NB4 (cell line): ENCODE results near the gene PTK6.

Experiments
- CTCF ChIP-seq: IDR thresholded peaks from one replicate; pipeline ENCODE4 v1.5.1; 2012; ENCODE audit warnings: low read depth, low read length
- MAX ChIP-seq: IDR thresholded peaks from 2 replicates; pipeline ENCODE4 v1.6.1; 2011; ENCODE audit warnings: low read depth, low read length
- MYC ChIP-seq: IDR thresholded peaks from 2 replicates; pipeline ENCODE4 v1.6.1; 2011; ENCODE audit warnings: low read depth, low read length
- POLR2A ChIP-seq: IDR thresholded peaks from 2 replicates; pipeline ENCODE4 v1.6.1; 2011; ENCODE audit warnings: mild to moderate bottlenecking; ENCODE audit not compliant: insufficient read length; ENCODE audit errors: extremely low read depth

DNA sequence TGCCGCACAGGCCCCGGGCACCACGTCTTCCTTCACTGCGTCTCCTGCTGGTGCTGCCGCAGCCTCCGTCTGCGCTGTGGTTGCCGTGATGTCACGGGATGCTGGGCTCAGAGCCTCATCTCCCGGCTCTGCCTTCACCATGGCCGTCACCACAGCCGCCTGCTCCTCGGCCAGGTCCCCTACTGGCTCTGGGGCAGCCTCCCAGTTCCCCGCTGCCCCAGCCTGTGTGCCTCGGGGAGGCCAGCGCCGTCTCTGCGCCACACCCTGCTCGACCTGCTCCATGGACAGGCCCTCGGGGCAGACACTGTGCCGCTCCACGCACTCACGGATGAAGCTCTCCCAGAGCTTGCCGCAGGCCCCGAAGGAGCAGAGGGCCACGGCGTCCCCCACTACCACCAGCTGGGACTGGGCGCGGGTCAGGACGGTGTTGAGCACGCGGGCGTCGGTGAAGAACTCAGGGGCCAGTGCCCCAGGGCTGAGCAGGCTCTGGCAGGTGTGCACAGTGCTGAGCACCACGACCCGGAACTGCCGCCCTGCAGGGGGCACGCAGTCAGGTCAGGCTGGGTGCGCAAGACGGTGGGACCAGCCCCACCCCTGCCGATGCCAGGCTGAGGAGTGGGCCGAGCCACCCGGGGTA lies 28.6 kb upstream of the PTK6 start:
- TF ChIP-seq POLR2A, result no peak
- TF ChIP-seq CTCF, result no peak
- no peak for TF ChIP-seq MYC
- TF ChIP-seq MAX, result no peak
